Fibroblast of lung (primary cell): ENCODE results near the gene SNX15. TPM values are rescaled to one million over a fixed set of nuclear protein-coding genes. Genes with fewer than 3 reads are reported as not detected.
A peak's percentile ranks its signal among the peaks of the same experiment; 100 is the strongest.

Experiments
- DNase-seq, 2 donors: peaks; one replicate each; pipeline versions ENCODE4 v3.0.0 to v3.0.0-alpha.2; 2010; ENCODE audit warnings: low read depth in 2 of 2
- H2AFZ ChIP-seq: 2 replicates; pipeline ENCODE4 v1.5.1; 2012; ENCODE audit warnings: low read length, control low read depth, inconsistent platforms
- H3K27ac ChIP-seq: 2 replicates; pipeline ENCODE4 v1.5.1; 2011; ENCODE audit warnings: low read length, control low read depth; ENCODE audit not compliant: insufficient read depth
- H3K27me3 ChIP-seq: 2 replicates; pipeline ENCODE4 v1.5.1; 2011; ENCODE audit warnings: mild to moderate bottlenecking, low read length; ENCODE audit not compliant: control insufficient read depth, insufficient read depth
- H3K36me3 ChIP-seq: 2 replicates; pipeline ENCODE4 v1.5.1; 2011; ENCODE audit warnings: low read length; ENCODE audit not compliant: control insufficient read depth, insufficient read depth
- H3K4me1 ChIP-seq: 2 replicates; pipeline ENCODE4 v1.5.1; 2011; ENCODE audit warnings: low read length; ENCODE audit not compliant: control insufficient read depth, insufficient read depth; ENCODE audit errors: extremely low read depth
- H3K4me2 ChIP-seq: 2 replicates; pipeline ENCODE4 v1.5.1; 2011; ENCODE audit warnings: low read length, control low read depth; ENCODE audit not compliant: insufficient read depth; ENCODE audit errors: extremely low read depth
- H3K4me3 ChIP-seq, 4 experiments: fragments of 200-600 bp in 1 of 4; sonication (generic) in 1 of 4; replicated peaks in 1 of 4; 2 replicates each; pipeline ENCODE4 v1.5.1; 2011 to 2016; ENCODE audit warnings: low read length in 4 of 4, low read depth in 3 of 4, mild to moderate bottlenecking in 3 of 4, control low read depth in 2 of 4, inconsistent platforms in 1 of 4, mixed read lengths in 1 of 4; ENCODE audit not compliant: insufficient read depth in 1 of 4; ENCODE audit errors: control extremely low read depth in 1 of 4
- H3K79me2 ChIP-seq: 2 replicates; pipeline ENCODE4 v1.5.1; 2012; ENCODE audit warnings: mild to moderate bottlenecking, low read length, inconsistent platforms; ENCODE audit not compliant: control insufficient read depth, insufficient read depth
- H3K9ac ChIP-seq: 2 replicates; pipeline ENCODE4 v1.5.1; 2011; ENCODE audit warnings: mild to moderate bottlenecking, low read length, control low read depth; ENCODE audit not compliant: insufficient read depth
- H3K9me3 ChIP-seq: 2 replicates; pipeline ENCODE4 v1.5.1; 2012; ENCODE audit warnings: low read depth, low read length; ENCODE audit not compliant: control insufficient read depth, insufficient read depth
- H4K20me1 ChIP-seq: 2 replicates; pipeline ENCODE4 v1.5.1; 2011; ENCODE audit warnings: low read length; ENCODE audit not compliant: control insufficient read depth, insufficient read depth; ENCODE audit errors: extremely low read depth
- EZH2 ChIP-seq: IDR thresholded peaks from 2 replicates; pipeline ENCODE4 v1.5.1; 2012; ENCODE audit warnings: low read length, control low read depth, mild to moderate bottlenecking; ENCODE audit errors: missing control alignments
- polyA plus RNA-seq, 2 donors: library from polyadenylated mRNA; depleted of rRNA in 1 of 2; stranded (reverse) in 1 of 2; unstranded in 1 of 2; fragments of >200 nt; gene quantifications; 2 replicates each; pipeline ENCODE4 v1.2.1, GENCODE V29; 2011 to 2012; ENCODE audit warnings: missing spikeins in 1 of 2
- total RNA-seq: library from RNA; depleted of rRNA; stranded (reverse); fragments of >200 nt; gene quantifications from 2 replicates; pipeline ENCODE4 v1.2.1, GENCODE V29; 2014
- TF ChIP-seq, protein P1 (sequence below), 2 donors: IDR thresholded peaks in 1 of 2; conservative IDR thresholded peaks in 1 of 2; 1 replicate in 1 of 2; 2 replicates in 1 of 2; pipeline ENCODE4 v1.5.1; 2011 to 2012; ENCODE audit warnings: low read length in 2 of 2, control low read depth in 1 of 2, inconsistent platforms in 1 of 2, low read depth in 1 of 2, mild to moderate bottlenecking in 1 of 2

Gene SNX15
- total and polyA plus RNA-seq, 2 donors (not counting 1 experiment from before 2014, with no cell fraction given) = 10.2 to 14.4 TPM

DNA sequence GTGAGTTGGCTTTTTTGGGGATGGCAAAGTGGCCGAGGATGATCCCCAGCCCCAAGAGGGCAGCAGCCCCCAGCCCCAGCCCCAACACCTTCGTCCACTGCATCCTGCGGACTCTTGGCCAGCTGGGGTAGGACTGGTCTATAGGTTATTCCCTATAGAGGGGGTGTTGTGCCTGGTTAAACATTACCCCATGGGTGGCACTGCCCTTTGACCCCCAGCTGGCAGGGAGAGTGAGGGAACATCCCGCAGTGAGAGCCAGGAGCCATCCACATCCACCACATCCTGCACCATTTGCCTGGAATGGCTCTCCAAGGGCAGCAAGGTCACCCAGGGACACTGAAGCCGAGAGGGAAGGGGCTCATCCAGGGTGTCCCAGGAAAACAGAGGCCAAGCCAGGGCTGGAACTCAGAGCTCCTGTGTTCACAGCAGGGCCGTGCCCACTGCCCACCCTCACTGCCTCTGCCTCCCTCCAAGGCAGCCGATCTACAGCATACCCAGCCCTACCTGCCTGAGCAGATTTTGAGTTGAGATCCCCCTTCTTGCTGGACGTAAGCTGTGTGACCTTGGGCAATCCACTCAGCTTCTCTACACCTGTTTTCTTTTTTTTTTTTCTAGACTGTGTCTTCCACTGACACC, 31.3 kb downstream of the SNX15 start, which contains the start of gene NAALADL1:
Gene NAALADL1, minus strand, starts transcription at position 135 of the 636 bp plus-strand sequence. Its CDS starts 32 bp downstream, at position 103.
- H3K79me2 ChIP-seq = no peaks in the 10 kb centered on the region
- H3K4me2 ChIP-seq = no peak within 1 kb of the TSS
- TF ChIP-seq, protein P1, sequence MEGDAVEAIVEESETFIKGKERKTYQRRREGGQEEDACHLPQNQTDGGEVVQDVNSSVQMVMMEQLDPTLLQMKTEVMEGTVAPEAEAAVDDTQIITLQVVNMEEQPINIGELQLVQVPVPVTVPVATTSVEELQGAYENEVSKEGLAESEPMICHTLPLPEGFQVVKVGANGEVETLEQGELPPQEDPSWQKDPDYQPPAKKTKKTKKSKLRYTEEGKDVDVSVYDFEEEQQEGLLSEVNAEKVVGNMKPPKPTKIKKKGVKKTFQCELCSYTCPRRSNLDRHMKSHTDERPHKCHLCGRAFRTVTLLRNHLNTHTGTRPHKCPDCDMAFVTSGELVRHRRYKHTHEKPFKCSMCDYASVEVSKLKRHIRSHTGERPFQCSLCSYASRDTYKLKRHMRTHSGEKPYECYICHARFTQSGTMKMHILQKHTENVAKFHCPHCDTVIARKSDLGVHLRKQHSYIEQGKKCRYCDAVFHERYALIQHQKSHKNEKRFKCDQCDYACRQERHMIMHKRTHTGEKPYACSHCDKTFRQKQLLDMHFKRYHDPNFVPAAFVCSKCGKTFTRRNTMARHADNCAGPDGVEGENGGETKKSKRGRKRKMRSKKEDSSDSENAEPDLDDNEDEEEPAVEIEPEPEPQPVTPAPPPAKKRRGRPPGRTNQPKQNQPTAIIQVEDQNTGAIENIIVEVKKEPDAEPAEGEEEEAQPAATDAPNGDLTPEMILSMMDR (conservative IDR thresholded peaks at IDR 0.05 in 1 of 2, IDR thresholded peaks at IDR 0.05 in 1 of 2; ENCODE audit: low read depth in 1 of 2, low read length in 2 of 2) = no peak
- TF ChIP-seq EZH2 = no peak
- H4K20me1 ChIP-seq = no peaks in the 10 kb centered on the region
- peaks cover 8% of the 10 kb centered on the region for H3K27me3 ChIP-seq
- H3K9me3 ChIP-seq = no peaks in the 10 kb centered on the region
- no peak for DNase-seq
- H3K9ac ChIP-seq = no peak within 1 kb of the TSS
- H3K4me1 ChIP-seq = no peaks in the 10 kb centered on the region
- no peak within 1 kb of the TSS for H3K27ac ChIP-seq
- H3K36me3 ChIP-seq = no peaks in the 10 kb centered on the region
- H3K4me3 ChIP-seq = no peak within 1 kb of the TSS
- H2AFZ ChIP-seq = no peak within 1 kb of the TSS

DNA sequence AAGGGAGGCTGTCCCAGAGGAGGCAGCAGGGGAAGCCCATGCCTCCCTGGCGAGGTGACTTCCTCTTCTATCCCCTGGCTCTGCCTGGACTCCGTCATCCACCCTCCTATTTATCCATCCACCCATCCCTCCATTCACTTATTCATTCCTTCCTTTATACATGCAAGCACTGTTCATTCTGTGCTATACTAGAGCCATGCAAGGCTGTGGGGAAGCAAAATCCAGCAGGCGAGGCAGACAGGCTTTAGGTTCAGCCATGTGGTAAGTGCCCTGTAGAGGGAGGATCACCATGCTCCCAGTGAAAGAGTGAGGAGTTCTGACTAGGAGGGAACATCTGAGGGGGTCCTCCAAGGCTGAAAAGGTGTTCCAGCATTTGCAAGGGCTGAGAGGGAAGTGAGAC, 32.3 kb downstream of the SNX15 start:
- H3K27ac ChIP-seq = no peak overlapping the region
- no peak overlapping the region for H3K4me2 ChIP-seq
- H3K9ac ChIP-seq = no peak overlapping the region
- no peak overlapping the region for H2AFZ ChIP-seq
- H3K27me3 ChIP-seq = peaks cover 6% of the 10 kb centered on the region
- H3K4me3 ChIP-seq = no peak overlapping the region
- H3K4me1 ChIP-seq = no peaks in the 10 kb centered on the region
- TF ChIP-seq, protein P1 (conservative IDR thresholded peaks at IDR 0.05 in 1 of 2, IDR thresholded peaks at IDR 0.05 in 1 of 2; ENCODE audit: low read depth in 1 of 2, low read length in 2 of 2) = no peak
- no peak for TF ChIP-seq EZH2
- no peaks in the 10 kb centered on the region for H3K79me2 ChIP-seq
- H3K36me3 ChIP-seq = no peaks in the 10 kb centered on the region
- no peaks in the 10 kb centered on the region for H3K9me3 ChIP-seq
- H4K20me1 ChIP-seq = no peaks in the 10 kb centered on the region
- DNase-seq = no peak

DNA sequence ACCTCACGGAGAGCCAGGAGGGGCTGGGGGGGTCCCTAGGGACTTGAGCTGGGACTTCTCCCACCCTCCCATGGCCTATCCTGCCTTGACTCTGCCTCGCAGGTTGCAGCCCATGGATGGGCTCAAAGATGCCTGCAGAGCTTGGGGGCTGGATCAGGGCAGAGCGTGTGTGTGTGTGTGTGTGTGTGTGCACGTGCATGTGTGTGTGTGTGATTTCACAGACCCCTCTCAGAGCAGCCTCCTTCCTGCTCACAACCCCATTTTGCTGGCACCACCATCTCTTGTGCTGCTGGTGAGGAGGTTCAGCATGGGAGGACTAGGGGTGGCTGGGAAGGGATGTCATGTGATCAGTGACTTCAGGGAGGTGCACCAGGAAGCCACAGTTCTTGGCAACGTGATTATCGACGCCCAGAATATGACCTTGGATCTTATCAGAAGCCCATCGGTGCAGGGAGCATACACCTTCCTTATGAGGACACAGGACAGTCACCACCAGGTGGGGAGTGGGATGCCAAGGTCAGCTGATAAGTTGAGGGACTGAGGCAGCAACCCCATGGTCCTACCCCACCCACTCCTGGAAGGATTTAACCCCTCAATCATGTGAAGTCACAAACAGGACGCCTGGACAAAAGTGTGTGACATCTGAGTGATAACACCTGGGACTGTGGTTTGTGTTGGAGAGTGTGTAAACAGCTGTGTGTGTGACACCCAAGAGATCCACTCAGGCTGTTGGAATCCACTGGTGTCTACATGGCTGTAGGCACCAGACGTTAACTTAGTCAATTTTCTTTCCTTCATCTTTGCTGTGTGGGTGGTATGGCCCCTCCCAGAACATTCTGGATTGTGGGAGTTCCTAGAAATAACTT, 33.0 kb downstream of the SNX15 start:
- TF ChIP-seq EZH2 = no peak
- TF ChIP-seq, protein P1 (conservative IDR thresholded peaks at IDR 0.05 in 1 of 2, IDR thresholded peaks at IDR 0.05 in 1 of 2; ENCODE audit: low read depth in 1 of 2, low read length in 2 of 2) = no peak
- no peaks in the 10 kb centered on the region for H3K36me3 ChIP-seq
- DNase-seq = peak; percentile 8 to 30
- H3K4me1 ChIP-seq = no peaks in the 10 kb centered on the region
- no peaks in the 10 kb centered on the region for H4K20me1 ChIP-seq
- H2AFZ ChIP-seq = no peak overlapping the region
- no peak overlapping the region for H3K4me3 ChIP-seq
- H3K27ac ChIP-seq = no peak overlapping the region
- no peak overlapping the region for H3K9ac ChIP-seq
- no peaks in the 10 kb centered on the region for H3K79me2 ChIP-seq
- no peak overlapping the region for H3K4me2 ChIP-seq
- H3K27me3 ChIP-seq = no peaks in the 10 kb centered on the region
- H3K9me3 ChIP-seq = no peaks in the 10 kb centered on the region
